ENCODE measurements around the gene EPRS1.

EPRS1 gene

GRCh38 chr1:220089650-220090556 is 43.6 kb upstream of the EPRS1 start, which contains the start of gene BPNT1:
Gene BPNT1 (minus strand): TSS chr1:220089788. CDS start chr1:220079846, 9,942 bp downstream.
- TF ChIP-seq REST (IDR thresholded peaks at IDR 0.05; ENCODE audit: insufficient read depth in 1 of 2, low read depth in 2 of 2, low read length in 2 of 2) (no peak), SIN3A (IDR thresholded peaks at IDR 0.05; ENCODE audit: borderline replicate concordance, insufficient read depth, low read length) (peak; percentile 76; the same call in 1 of the 2 replicates), TAF1 (IDR thresholded peaks at IDR 0.05; ENCODE audit: borderline replicate concordance, insufficient read depth, low read length) (peak; percentile 92; the same call in 1 of the 2 replicates), FOXP2 (optimal IDR thresholded peaks at IDR 0.05; ENCODE audit: borderline replicate concordance, extremely low read depth, extremely low read length, insufficient read depth) (no peak), POLR2AphosphoS5 (IDR thresholded peaks at IDR 0.05; ENCODE audit: low read depth, low read length) (peak; percentile 95)

- TF ChIP-seq REST (IDR thresholded peaks at IDR 0.05; ENCODE audit: insufficient read depth in 1 of 2, low read depth in 2 of 2, low read length in 2 of 2) (no peak), POLR2AphosphoS5 (IDR thresholded peaks at IDR 0.05; ENCODE audit: low read depth, low read length) (no peak), FOXP2 (optimal IDR thresholded peaks at IDR 0.05; ENCODE audit: borderline replicate concordance, extremely low read depth, extremely low read length, insufficient read depth) (no peak), TAF1 (IDR thresholded peaks at IDR 0.05; ENCODE audit: borderline replicate concordance, insufficient read depth, low read length) (no peak), SIN3A (IDR thresholded peaks at IDR 0.05; ENCODE audit: borderline replicate concordance, insufficient read depth, low read length) (no peak)
Observed at GRCh38 chr1:220084460-220084859, 38.2 kb upstream of the EPRS1 start.

- no peak for TF ChIP-seq REST (IDR thresholded peaks at IDR 0.05; ENCODE audit: insufficient read depth in 1 of 2, low read depth in 2 of 2, low read length in 2 of 2)
- no peak for TF ChIP-seq POLR2AphosphoS5 (IDR thresholded peaks at IDR 0.05; ENCODE audit: low read depth, low read length)
- no peak for TF ChIP-seq TAF1 (IDR thresholded peaks at IDR 0.05; ENCODE audit: borderline replicate concordance, insufficient read depth, low read length)
- TF ChIP-seq FOXP2 (optimal IDR thresholded peaks at IDR 0.05; ENCODE audit: borderline replicate concordance, extremely low read depth, extremely low read length, insufficient read depth) = no peak
- TF ChIP-seq SIN3A (IDR thresholded peaks at IDR 0.05; ENCODE audit: borderline replicate concordance, insufficient read depth, low read length) = no peak
Observed at GRCh38 chr1:220077887-220078286, 31.6 kb upstream of the EPRS1 start.

- TF ChIP-seq SIN3A (IDR thresholded peaks at IDR 0.05; ENCODE audit: borderline replicate concordance, insufficient read depth, low read length) (no peak), FOXP2 (optimal IDR thresholded peaks at IDR 0.05; ENCODE audit: borderline replicate concordance, extremely low read depth, extremely low read length, insufficient read depth) (no peak), POLR2AphosphoS5 (IDR thresholded peaks at IDR 0.05; ENCODE audit: low read depth, low read length) (no peak)
Observed at GRCh38 chr1:220076861-220077762, 30.8 kb upstream of the EPRS1 start.

All from PFSK-1 (cell line).